SK-MEL-5 (cell line): ENCODE results near the gene CABLES1. TPM values are rescaled to one million over a fixed set of nuclear protein-coding genes. Genes with fewer than 3 reads are reported as not detected.

Experiments
- DNase-seq: peaks from one replicate; pipeline ENCODE4 v3.0.0-alpha.2; 2016; ENCODE audit warnings: low read depth, low spot score
- in situ Hi-C: cut with HindIII; loops from 2 replicates; pipeline ENCODE4 v1.10.0; 2016; ENCODE audit warnings: low sequenced_read_pairs, high pct_unique_total_duplicates, low pct_unique_long_range_greater_than_20kb
- total RNA-seq: library from RNA; depleted of rRNA; stranded (reverse); fragments of >200 nt; shearing (Covaris generic); gene quantifications from 2 replicates; pipeline ENCODE4 v1.2.3, GENCODE V29; 2014

Gene CABLES1
- total RNA-seq, 1 experiment from 2014 or later, result 101 TPM

- in situ Hi-C loops, result no loop called here
- DNase-seq, result no peak
Observed at GRCh38 chr18:23194997-23195957, 60.0 kb downstream of the CABLES1 start.

- in situ Hi-C loops, result no loop called here
- DNase-seq, result no peak
Observed at GRCh38 chr18:23196119-23197007, 61.1 kb downstream of the CABLES1 start.

GRCh38 chr18:23198217-23198845 is 63.0 kb downstream of the CABLES1 start:
- in situ Hi-C loops, result no loop called here
- DNase-seq, result no peak

- no peak for DNase-seq
- in situ Hi-C loops, result no loop called here
Observed at GRCh38 chr18:23200756-23201155, 65.5 kb downstream of the CABLES1 start.

- no peak for DNase-seq
- in situ Hi-C loops, result no loop called here
Observed at GRCh38 chr18:23201741-23202140, 66.5 kb downstream of the CABLES1 start.

- no peak for DNase-seq
Observed at GRCh38 chr18:23203891-23204432, 68.7 kb downstream of the CABLES1 start.

GRCh38 chr18:23204589-23205235 is 69.4 kb downstream of the CABLES1 start:
- in situ Hi-C loops, result no loop called here

More at GRCh38 chr18:23203891-23204432, 68.7 kb downstream of the CABLES1 start:
- in situ Hi-C loops, result no loop called here

GRCh38 chr18:23205980-23206379 is 70.7 kb downstream of the CABLES1 start:
- in situ Hi-C loops, result no loop called here
- no peak for DNase-seq

More at GRCh38 chr18:23204589-23205235, 69.4 kb downstream of the CABLES1 start:
- no peak for DNase-seq

- DNase-seq, result peak; percentile 45
- in situ Hi-C loops, result no loop called here
Observed at GRCh38 chr18:23207191-23207955, 72.1 kb downstream of the CABLES1 start.

- in situ Hi-C loops, result no loop called here
Observed at GRCh38 chr18:23207994-23208393, 72.7 kb downstream of the CABLES1 start.

GRCh38 chr18:23208600-23208999 is 73.3 kb downstream of the CABLES1 start:
- DNase-seq, result no peak

More at GRCh38 chr18:23207994-23208393, 72.7 kb downstream of the CABLES1 start:
- DNase-seq, result no peak

GRCh38 chr18:23209031-23209430 is 73.7 kb downstream of the CABLES1 start:
- in situ Hi-C loops, result no loop called here
- DNase-seq, result no peak

More at GRCh38 chr18:23208600-23208999, 73.3 kb downstream of the CABLES1 start:
- in situ Hi-C loops, result no loop called here

- in situ Hi-C loops, result no loop called here
- DNase-seq, result peak; percentile 38
Observed at GRCh38 chr18:23209796-23210195, 74.5 kb downstream of the CABLES1 start.

- in situ Hi-C loops, result no loop called here
- DNase-seq, result no peak
Observed at GRCh38 chr18:23210526-23210925, 75.2 kb downstream of the CABLES1 start.

GRCh38 chr18:23211146-23211545 is 75.9 kb downstream of the CABLES1 start:
- in situ Hi-C loops, result no loop called here
- no peak for DNase-seq

GRCh38 chr18:23212161-23212560 is 76.9 kb downstream of the CABLES1 start:
- no peak for DNase-seq
- in situ Hi-C loops, result no loop called here
